Activated CD4-positive, CD25-positive, alpha-beta regulatory T cell treated with anti-CD3 and anti-CD28 coated beads, Interleukin-2, amount 50 U/mL, for 16 hours (primary cell): Measurements from ENCODE around the gene TMED10.

Experiments
- DNase-seq: peaks from one replicate; pipeline ENCODE4 v3.0.0-alpha.2; 2020; ENCODE audit warnings: low read depth, low spot score

The TMED10 gene

GRCh38 chr14:75176142-75176820, at the start of gene TMED10:
Gene TMED10 (minus strand): TSS chr14:75176612. CDS start chr14:75176579, 33 bp downstream.
- DNase-seq = peak; percentile 89

GRCh38 chr14:75224561-75224960, 48.1 kb upstream of the TMED10 start:
- no peak for DNase-seq

- DNase-seq = no peak
These were observed 47.3 kb upstream of the TMED10 start for GRCh38 chr14:75223664-75224154.

- no peak for DNase-seq
These were observed 45.8 kb upstream of the TMED10 start for GRCh38 chr14:75222208-75222701.

GRCh38 chr14:75221797-75222196, 45.4 kb upstream of the TMED10 start:
- DNase-seq = no peak

GRCh38 chr14:75220156-75220555, 43.7 kb upstream of the TMED10 start:
- DNase-seq = no peak

GRCh38 chr14:75217508-75218206, 41.2 kb upstream of the TMED10 start:
- DNase-seq = no peak

- DNase-seq = no peak
These were observed 40.1 kb upstream of the TMED10 start for GRCh38 chr14:75216427-75217006.

- no peak for DNase-seq
These were observed 39.1 kb upstream of the TMED10 start for GRCh38 chr14:75215520-75215919.

GRCh38 chr14:75214558-75214957, 38.1 kb upstream of the TMED10 start:
- no peak for DNase-seq

GRCh38 chr14:75213172-75213571, 36.8 kb upstream of the TMED10 start:
- no peak for DNase-seq

- no peak for DNase-seq
These were observed 32.4 kb upstream of the TMED10 start for GRCh38 chr14:75208843-75209242.

GRCh38 chr14:75206190-75206589, 29.8 kb upstream of the TMED10 start:
- no peak for DNase-seq

GRCh38 chr14:75205591-75205990, 29.2 kb upstream of the TMED10 start:
- DNase-seq = no peak

GRCh38 chr14:75204116-75204515, 27.7 kb upstream of the TMED10 start:
- no peak for DNase-seq

GRCh38 chr14:75202657-75203056, 26.2 kb upstream of the TMED10 start:
- no peak for DNase-seq

GRCh38 chr14:75201087-75201486, 24.7 kb upstream of the TMED10 start:
- no peak for DNase-seq

- DNase-seq = no peak
These were observed 24.0 kb upstream of the TMED10 start for GRCh38 chr14:75200451-75200850.

GRCh38 chr14:75198291-75198933, 22.0 kb upstream of the TMED10 start:
- no peak for DNase-seq

GRCh38 chr14:75197338-75197737, 20.9 kb upstream of the TMED10 start:
- DNase-seq = no peak

- no peak for DNase-seq
These were observed 20.1 kb upstream of the TMED10 start for GRCh38 chr14:75196468-75196867.

- no peak for DNase-seq
These were observed 19.7 kb upstream of the TMED10 start for GRCh38 chr14:75196064-75196463.
